Spleen (tissue), 11 donors: ENCODE data around the gene LCA5. TPM values are rescaled to one million over a fixed set of nuclear protein-coding genes. Genes with fewer than 3 reads are reported as not detected.
A peak's percentile ranks its signal among the peaks of the same experiment; 100 is the strongest.

Experiments
- DNase-seq: peaks from one replicate; pipeline ENCODE4 v3.0.0-alpha.2; 2020
- H3K27ac ChIP-seq, 8 donors: fragments of 200-600 bp; sonication (generic) in 7 of 8; 1 replicate in 4 of 8; 2 replicates in 4 of 8; pipeline versions ENCODE4 v1.5.0 to v1.8.0; 2016 to 2021; ENCODE audit warnings: inconsistent platforms in 4 of 8, mild to moderate bottlenecking in 4 of 8, moderate library complexity in 1 of 8
- H3K27me3 ChIP-seq, 7 donors: fragments of 200-600 bp; sonication (generic) in 6 of 7; replicated peaks in 1 of 7; 1 replicate in 4 of 7; 2 replicates in 3 of 7; pipeline versions ENCODE4 v1.5.0 to v1.8.0; 2016 to 2021; ENCODE audit warnings: inconsistent platforms in 3 of 7, mild to moderate bottlenecking in 1 of 7
- H3K36me3 ChIP-seq, 6 donors: fragments of 200-600 bp; sonication (generic) in 5 of 6; 1 replicate in 4 of 6; 2 replicates in 2 of 6; pipeline versions ENCODE4 v1.5.0 to v1.8.0; 2016 to 2021; ENCODE audit warnings: inconsistent platforms in 2 of 6
- H3K4me1 ChIP-seq, 6 donors: fragments of 200-600 bp; sonication (generic) in 5 of 6; 1 replicate in 3 of 6; 2 replicates in 3 of 6; pipeline versions ENCODE4 v1.5.0 to v1.8.0; 2016 to 2021; ENCODE audit warnings: inconsistent platforms in 3 of 6
- H3K4me3 ChIP-seq, 8 donors: fragments of 200-600 bp; sonication (generic) in 7 of 8; 1 replicate in 4 of 8; 2 replicates in 4 of 8; pipeline versions ENCODE4 v1.5.0 to v1.8.0; 2016 to 2021; ENCODE audit warnings: inconsistent platforms in 4 of 8, mild to moderate bottlenecking in 4 of 8, moderate library complexity in 2 of 8
- H3K9me3 ChIP-seq, 8 donors: fragments of 200-600 bp; sonication (generic) in 7 of 8; 1 replicate in 4 of 8; 2 replicates in 4 of 8; pipeline versions ENCODE4 v1.5.0 to v1.8.0; 2016 to 2021; ENCODE audit warnings: inconsistent platforms in 4 of 8
- POLR2A ChIP-seq, 3 donors: fragments of 450-650 bp; IDR thresholded peaks; one replicate each; pipeline ENCODE4 v1.5.1; 2017; ENCODE audit warnings: antibody characterized with exemption in 3 of 3, mild to moderate bottlenecking in 1 of 3
- POLR2AphosphoS5 ChIP-seq, 3 donors: sonication (generic); formaldehyde crosslinking; IDR thresholded peaks; one replicate each; pipeline ENCODE4 v1.5.1; 2017; ENCODE audit warnings: antibody characterized with exemption in 3 of 3
- WGBS, 5 donors: extraction: QIAGEN DNeasy Blood & Tissue Kit in 3 of 5; methylation state at CpG; one replicate each; pipeline versions ENCODE4 v1.1.5 to v1.1.7; 2013 to 2018; 5-methylcytosine and 5-hydroxymethylcytosine counted together
- intact Hi-C: fragments of 100-400 bp; cut with DNase I; formaldehyde crosslinking; loops from one replicate; pipeline ENCODE4 v1.15.0; 2023; ENCODE audit warnings: low total_unique reads
- polyA plus RNA-seq, 3 donors: library from polyadenylated mRNA; stranded (reverse); fragments of 200-250 nt; gene quantifications; one replicate each; pipeline ENCODE4 v1.2.1, GENCODE V29; 2013
- total RNA-seq, 7 donors: library from RNA; depleted of rRNA in 3 of 7; stranded (reverse); fragments of >200 nt in 3 of 7; fragmentation: NEBNext Ultra II Directional in 4 of 7; extraction: Animal tissue kit (Norgen Biotek cat#: 25700) in 4 of 7; gene quantifications; one replicate each; pipeline versions ENCODE4 v1.1.0 to v1.2.1, GENCODE V29; 2016 to 2021
- TF ChIP-seq, protein P1 (sequence below), 11 experiments: fragments of 200-600 bp in 7 of 11; fragments of 450-650 bp in 4 of 11; sonication (generic) in 4 of 11; IDR thresholded peaks in 8 of 11; conservative IDR thresholded peaks in 3 of 11; 1 replicate in 7 of 11; 2 replicates in 4 of 11; pipeline versions ENCODE4 v1.4.0 to v1.8.0; 2016 to 2021; ENCODE audit warnings: antibody characterized with exemption in 11 of 11, inconsistent platforms in 4 of 11, mild to moderate bottlenecking in 1 of 11
- donor health status: healthy with polysubstance abuse.
- donor health status: DM: no; HTN: no; CAD: no; lungs with moderate emphysema.
- donor health status: DM: no; HTN: no; CAD: no.
- donor health status: Bipolar disorder and iron deficiency.
- donor health status: healthy.
- donor health status: DM: no; HTN: no; CAD: no.
- donor health status: DM: yes; HTN: yes; CAD: no.

LCA5 gene
- total and polyA plus RNA-seq, 10 donors, result 0.43 to 3.5 (median 2.1) TPM

DNA sequence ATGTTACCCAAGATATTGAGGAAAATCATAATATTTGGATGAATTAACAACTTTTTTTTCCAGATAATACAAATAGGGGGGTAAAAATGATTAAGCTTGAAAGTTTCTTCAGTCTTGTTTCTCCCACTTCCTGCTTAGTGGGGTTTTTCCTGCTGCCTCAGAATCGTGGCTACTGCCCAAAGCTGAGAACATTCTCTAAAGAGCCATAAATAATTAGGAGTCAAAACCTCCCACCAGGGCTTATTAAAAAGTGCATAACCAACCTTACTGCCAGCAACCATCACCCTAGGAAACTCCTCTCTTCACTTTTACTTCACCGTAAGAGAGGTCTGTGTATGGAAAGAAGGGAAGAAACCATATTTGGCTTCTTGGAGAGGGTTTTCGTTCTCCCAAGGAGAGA lies 9.0 kb upstream of the LCA5 start:
- no peak overlapping the region for H3K4me3 ChIP-seq
- H3K4me1 ChIP-seq, result peaks cover 4 to 20% (median 13%) of the 10 kb centered on the region in 6 donors
- intact Hi-C loops, result no loop called here
- H3K36me3 ChIP-seq, result no peaks in the 10 kb centered on the region
- 51 to 67% (median 59%) methylated on average over 3 of the region's 3 CpGs for WGBS, 5 donors
- DNase-seq, result no peak
- H3K9me3 ChIP-seq, result no peaks in the 10 kb centered on the region
- TF ChIP-seq, protein P1, sequence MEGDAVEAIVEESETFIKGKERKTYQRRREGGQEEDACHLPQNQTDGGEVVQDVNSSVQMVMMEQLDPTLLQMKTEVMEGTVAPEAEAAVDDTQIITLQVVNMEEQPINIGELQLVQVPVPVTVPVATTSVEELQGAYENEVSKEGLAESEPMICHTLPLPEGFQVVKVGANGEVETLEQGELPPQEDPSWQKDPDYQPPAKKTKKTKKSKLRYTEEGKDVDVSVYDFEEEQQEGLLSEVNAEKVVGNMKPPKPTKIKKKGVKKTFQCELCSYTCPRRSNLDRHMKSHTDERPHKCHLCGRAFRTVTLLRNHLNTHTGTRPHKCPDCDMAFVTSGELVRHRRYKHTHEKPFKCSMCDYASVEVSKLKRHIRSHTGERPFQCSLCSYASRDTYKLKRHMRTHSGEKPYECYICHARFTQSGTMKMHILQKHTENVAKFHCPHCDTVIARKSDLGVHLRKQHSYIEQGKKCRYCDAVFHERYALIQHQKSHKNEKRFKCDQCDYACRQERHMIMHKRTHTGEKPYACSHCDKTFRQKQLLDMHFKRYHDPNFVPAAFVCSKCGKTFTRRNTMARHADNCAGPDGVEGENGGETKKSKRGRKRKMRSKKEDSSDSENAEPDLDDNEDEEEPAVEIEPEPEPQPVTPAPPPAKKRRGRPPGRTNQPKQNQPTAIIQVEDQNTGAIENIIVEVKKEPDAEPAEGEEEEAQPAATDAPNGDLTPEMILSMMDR (IDR thresholded peaks at IDR 0.05 in 8 of 11, conservative IDR thresholded peaks at IDR 0.05 in 3 of 11), result no peak
- TF ChIP-seq POLR2AphosphoS5 (IDR thresholded peaks at IDR 0.05), result no peak
- TF ChIP-seq POLR2A (IDR thresholded peaks at IDR 0.05), result no peak
- H3K27me3 ChIP-seq, result no peaks in the 10 kb centered on the region
- H3K27ac ChIP-seq, result peak overlapping the region in 5 of 8 donors; percentile 11 to 54 (median 21)

DNA sequence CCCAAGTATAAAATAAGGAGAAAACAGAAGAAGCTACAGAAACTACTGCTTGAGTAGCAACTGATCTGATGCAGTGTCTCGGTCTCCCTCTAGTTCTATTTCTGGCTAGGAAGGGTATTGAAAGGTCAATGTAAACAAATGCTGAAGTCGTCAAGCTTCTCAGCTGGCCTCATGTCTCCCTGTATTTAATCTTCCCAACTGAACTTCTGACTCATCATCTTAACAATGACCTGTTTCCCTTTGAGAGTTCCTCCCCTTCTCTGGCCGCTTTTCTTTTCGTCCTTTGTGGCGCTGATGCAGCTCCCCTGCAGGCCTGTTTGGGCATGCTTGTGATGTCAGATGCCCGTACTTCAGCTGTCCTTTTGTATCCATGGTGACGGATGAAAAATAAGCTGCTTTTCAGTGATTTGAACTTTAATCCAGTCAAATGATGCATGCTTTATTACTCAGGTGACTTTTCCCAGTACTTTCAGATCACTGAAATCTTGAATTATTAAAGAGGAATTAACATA lies 7.8 kb upstream of the LCA5 start:
- DNase-seq, result no peak
- Histone ChIP-seq H3K36me3 (no peaks in the 10 kb centered on the region), H3K27me3 (no peaks in the 10 kb centered on the region), H3K4me3 (peak overlapping the region in 1 of 8 donors; percentile 1), H3K4me1 (peaks cover 4 to 20% (median 13%) of the 10 kb centered on the region in 6 donors), H3K27ac (peak overlapping the region in 7 of 8 donors; percentile 2 to 54 (median 11)), H3K9me3 (no peaks in the 10 kb centered on the region)
- TF ChIP-seq POLR2AphosphoS5 (IDR thresholded peaks at IDR 0.05) (peak in 1 of 3 donors; percentile 51), POLR2A (IDR thresholded peaks at IDR 0.05) (no peak)
- TF ChIP-seq, protein P1 (IDR thresholded peaks at IDR 0.05 in 8 of 11, conservative IDR thresholded peaks at IDR 0.05 in 3 of 11), result peak in 8 of 11 experiments; percentile 6 to 52 (median 42)
- WGBS, 5 donors, result 13 to 24% (median 17%) methylated on average over 7 of the region's 7 CpGs
- intact Hi-C loops, result no loop called here

DNA sequence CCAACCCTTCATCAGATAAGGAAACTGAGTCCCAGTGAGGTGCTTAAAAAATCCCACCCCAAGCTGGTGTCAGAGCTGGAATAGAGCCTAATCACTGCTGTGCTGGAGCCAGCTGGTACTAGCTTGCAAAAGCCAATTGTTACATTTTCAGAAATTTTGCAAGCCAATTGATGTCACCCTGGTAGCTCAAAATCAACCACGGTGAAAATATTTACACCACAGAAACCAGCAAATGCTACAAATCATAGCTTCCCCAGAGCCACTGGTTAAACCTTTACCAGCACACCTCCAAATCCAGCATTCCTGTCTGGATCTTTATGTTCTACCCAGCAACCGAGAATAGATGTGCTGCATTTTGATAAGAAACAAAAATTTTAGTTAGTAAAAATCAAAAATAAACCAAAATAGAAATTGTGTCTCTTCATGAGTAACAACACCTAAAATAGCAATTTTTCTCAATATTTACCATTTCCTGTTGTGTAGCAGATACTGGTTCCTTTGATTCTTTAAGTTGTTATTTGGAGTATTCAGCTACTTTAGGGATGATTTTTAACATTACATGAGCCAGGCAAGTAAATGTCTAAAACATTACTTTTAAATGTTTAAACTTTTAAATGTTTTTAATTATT lies 7.2 kb upstream of the LCA5 start:
- intact Hi-C loops, result no loop called here
- no peak overlapping the region for H3K4me3 ChIP-seq
- H3K4me1 ChIP-seq, result peaks cover 4 to 20% (median 13%) of the 10 kb centered on the region in 6 donors
- peak overlapping the region in 7 of 8 donors; percentile 2 to 54 (median 11) for H3K27ac ChIP-seq
- TF ChIP-seq, protein P1 (IDR thresholded peaks at IDR 0.05 in 8 of 11, conservative IDR thresholded peaks at IDR 0.05 in 3 of 11), result no peak
- TF ChIP-seq POLR2AphosphoS5 (IDR thresholded peaks at IDR 0.05) (no peak), POLR2A (IDR thresholded peaks at IDR 0.05) (no peak)
- H3K36me3 ChIP-seq, result no peaks in the 10 kb centered on the region
- no peak for DNase-seq
- no peaks in the 10 kb centered on the region for H3K9me3 ChIP-seq
- H3K27me3 ChIP-seq, result no peaks in the 10 kb centered on the region
- WGBS, 5 donors, result 50 to 71% (median 61%) methylated on average over 2 of the region's 2 CpGs

DNA sequence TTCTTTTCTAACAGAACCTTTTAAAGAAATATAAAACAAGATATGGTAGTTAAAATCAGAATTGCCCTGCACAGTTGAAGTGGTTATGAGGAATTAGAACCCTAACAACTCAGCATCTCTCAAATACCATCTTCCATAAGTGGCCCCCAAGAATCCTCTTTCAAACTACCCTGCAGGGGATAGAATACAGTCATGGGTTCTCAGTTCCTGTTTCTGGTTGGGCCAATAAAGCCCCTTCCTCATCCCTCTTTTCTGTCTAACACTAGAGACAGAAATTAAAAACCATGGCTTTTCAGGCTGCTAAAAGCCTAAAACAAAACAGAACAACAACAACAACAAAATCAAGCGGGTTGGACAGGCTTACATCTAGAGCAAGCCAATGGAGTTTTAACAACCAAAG lies 6.7 kb upstream of the LCA5 start:
- Histone ChIP-seq H3K27me3 (no peaks in the 10 kb centered on the region), H3K9me3 (no peaks in the 10 kb centered on the region), H3K4me3 (no peak overlapping the region), H3K4me1 (peaks cover 4 to 21% (median 13%) of the 10 kb centered on the region in 6 donors), H3K27ac (peak overlapping the region in 3 of 8 donors; percentile 11 to 54 (median 50)), H3K36me3 (no peaks in the 10 kb centered on the region)
- no peak for DNase-seq
- intact Hi-C loops, result no loop called here
- TF ChIP-seq POLR2AphosphoS5 (IDR thresholded peaks at IDR 0.05) (no peak), POLR2A (IDR thresholded peaks at IDR 0.05) (no peak)
- TF ChIP-seq, protein P1 (IDR thresholded peaks at IDR 0.05 in 8 of 11, conservative IDR thresholded peaks at IDR 0.05 in 3 of 11), result no peak
- WGBS, 5 donors, result 93 to 97% (median 95%) methylated on average over 1 of the region's 1 CpG
